ENCODE measurements around the gene ELL.

Gene ELL

DNA sequence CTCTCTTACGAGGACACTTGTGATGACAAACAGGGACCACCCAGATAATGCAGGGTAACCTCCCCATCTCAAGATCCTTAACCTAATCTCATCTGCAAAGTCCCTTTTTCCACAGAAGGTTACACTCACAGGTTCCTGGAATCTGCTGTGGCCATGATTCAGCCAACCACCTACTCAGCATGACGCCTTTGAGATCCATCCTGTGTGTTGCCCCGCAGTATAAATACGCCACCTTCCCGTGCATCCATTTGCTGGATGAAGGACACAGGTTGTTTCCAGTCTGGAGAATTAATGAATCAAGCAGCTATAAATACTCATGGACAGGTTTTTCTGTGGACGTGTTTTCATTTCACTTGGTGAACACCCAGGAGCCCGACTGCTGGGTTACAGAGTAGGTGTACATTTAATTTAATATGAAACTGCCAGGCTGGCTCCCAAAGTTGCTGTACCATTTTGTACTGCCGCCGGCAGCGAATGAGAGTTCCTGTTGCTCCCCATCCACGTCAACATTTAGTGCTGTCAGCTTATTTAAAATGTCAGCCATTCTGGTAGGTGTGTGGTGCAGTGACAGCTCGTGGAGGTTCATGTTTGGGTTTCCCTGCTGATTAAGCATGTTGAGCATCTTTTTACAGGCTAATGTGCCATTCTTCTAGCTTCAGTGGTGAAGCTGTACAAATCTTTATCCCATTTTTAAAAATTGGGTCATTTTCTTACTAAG, 40.2 kb downstream of the ELL start:
- TF ChIP-seq, protein P1, sequence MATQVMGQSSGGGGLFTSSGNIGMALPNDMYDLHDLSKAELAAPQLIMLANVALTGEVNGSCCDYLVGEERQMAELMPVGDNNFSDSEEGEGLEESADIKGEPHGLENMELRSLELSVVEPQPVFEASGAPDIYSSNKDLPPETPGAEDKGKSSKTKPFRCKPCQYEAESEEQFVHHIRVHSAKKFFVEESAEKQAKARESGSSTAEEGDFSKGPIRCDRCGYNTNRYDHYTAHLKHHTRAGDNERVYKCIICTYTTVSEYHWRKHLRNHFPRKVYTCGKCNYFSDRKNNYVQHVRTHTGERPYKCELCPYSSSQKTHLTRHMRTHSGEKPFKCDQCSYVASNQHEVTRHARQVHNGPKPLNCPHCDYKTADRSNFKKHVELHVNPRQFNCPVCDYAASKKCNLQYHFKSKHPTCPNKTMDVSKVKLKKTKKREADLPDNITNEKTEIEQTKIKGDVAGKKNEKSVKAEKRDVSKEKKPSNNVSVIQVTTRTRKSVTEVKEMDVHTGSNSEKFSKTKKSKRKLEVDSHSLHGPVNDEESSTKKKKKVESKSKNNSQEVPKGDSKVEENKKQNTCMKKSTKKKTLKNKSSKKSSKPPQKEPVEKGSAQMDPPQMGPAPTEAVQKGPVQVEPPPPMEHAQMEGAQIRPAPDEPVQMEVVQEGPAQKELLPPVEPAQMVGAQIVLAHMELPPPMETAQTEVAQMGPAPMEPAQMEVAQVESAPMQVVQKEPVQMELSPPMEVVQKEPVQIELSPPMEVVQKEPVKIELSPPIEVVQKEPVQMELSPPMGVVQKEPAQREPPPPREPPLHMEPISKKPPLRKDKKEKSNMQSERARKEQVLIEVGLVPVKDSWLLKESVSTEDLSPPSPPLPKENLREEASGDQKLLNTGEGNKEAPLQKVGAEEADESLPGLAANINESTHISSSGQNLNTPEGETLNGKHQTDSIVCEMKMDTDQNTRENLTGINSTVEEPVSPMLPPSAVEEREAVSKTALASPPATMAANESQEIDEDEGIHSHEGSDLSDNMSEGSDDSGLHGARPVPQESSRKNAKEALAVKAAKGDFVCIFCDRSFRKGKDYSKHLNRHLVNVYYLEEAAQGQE (IDR thresholded peaks at IDR 0.05; ENCODE audit: insufficient replicate concordance, low read depth), result no peak
- H3K4me3 ChIP-seq (replicated peaks; ENCODE audit: insufficient read depth, low read length), result no peak overlapping the region
- DNase-seq (ENCODE audit: low read depth in 1 of 2, low spot score in 1 of 2), result no peak
- H3K27ac ChIP-seq (replicated peaks), result no peak overlapping the region
- no peaks in the 10 kb centered on the region for H3K27me3 ChIP-seq (ENCODE audit: insufficient read depth, poor library complexity, severe bottlenecking)

DNA sequence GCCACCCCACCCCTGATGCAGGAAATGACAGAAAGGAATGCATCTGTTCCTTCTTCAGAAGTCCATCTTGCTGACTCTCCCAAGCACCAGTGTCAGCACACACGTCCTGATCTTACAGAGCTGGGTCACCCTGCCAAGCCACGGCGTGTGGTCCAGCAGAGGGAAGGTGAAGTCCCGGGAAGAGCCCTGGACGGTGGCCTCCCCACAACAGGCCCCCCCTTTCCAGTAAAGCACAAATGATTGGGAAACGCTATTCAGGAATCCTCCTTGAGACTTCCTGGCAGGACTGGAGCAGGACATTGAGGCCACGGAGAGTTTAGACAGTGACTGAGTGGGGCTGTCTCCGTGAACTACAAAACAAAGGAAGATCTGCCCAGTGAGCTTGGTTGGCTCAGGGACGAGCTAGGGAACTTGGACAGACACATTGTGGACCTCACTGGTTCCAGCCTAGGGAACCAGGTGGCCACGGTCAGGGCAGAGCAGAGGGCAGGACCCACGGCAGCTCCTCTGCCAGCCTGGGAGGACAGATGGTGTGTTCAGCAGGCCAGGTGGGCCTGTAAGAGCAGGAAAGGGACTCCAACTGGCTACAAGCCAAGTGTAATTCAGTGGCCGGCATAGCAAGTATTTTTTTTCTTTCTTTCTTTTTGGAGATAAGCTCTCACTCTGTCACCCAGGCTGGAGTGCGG, 41.7 kb downstream of the ELL start:
- peak overlapping the region; percentile 32 for H3K27ac ChIP-seq (replicated peaks)

DNA sequence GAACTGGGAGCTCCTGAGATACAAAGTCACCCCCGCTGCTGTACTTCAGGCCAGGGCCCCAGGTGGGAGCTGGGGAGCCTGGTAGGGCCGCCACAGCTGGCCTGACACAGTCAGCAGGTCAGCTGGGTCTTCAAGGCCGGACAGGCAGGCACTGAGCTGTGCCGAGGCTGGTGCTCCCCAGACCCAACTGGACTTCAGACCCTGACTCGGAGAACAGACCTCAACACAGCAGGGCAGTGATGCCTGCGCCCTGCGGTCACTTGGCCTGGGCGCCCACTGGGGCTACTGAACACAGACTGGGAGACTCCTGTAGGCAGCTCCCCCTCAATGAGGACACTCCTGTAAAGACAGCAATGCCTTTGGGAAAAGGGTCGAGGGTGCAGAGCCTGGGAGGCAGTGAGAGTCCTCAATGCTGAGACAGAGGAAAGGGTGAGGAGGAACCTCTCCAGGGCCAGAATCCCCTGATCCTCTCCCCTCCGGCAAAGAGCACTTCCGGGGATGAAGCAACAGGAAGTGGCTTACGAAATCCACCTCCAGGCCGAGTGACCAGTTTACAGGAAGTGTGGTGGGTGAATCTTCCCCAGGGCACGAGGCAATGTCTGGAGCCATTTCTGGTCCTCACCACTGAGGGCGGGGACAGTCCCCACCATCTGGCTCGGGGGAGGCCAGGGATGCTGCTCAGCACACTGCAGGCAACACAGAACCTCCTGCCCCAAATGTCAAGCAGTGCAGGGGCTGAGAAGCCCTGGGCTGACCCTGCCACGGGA, 43.1 kb downstream of the ELL start:
- Histone ChIP-seq H3K4me3 (replicated peaks; ENCODE audit: insufficient read depth, low read length) (no peak overlapping the region), H3K27ac (replicated peaks) (peak overlapping the region; percentile 66), H3K27me3 (ENCODE audit: insufficient read depth, poor library complexity, severe bottlenecking) (no peaks in the 10 kb centered on the region)
- DNase-seq (ENCODE audit: low read depth in 1 of 2, low spot score in 1 of 2), result peak; percentile 96 to 97
- TF ChIP-seq SPI1 (IDR thresholded peaks at IDR 0.05; ENCODE audit: borderline replicate concordance, low read depth) (peak; percentile 82; the same call in 1 of the 2 replicates), POLR2AphosphoS5 (IDR thresholded peaks at IDR 0.05; ENCODE audit: low read depth) (peak; percentile 91), GABPA (IDR thresholded peaks at IDR 0.05; ENCODE audit: low read depth) (peak; percentile 86)
- TF ChIP-seq, protein P1 (IDR thresholded peaks at IDR 0.05; ENCODE audit: insufficient replicate concordance, low read depth), result no peak
- TF ChIP-seq, protein P2, sequence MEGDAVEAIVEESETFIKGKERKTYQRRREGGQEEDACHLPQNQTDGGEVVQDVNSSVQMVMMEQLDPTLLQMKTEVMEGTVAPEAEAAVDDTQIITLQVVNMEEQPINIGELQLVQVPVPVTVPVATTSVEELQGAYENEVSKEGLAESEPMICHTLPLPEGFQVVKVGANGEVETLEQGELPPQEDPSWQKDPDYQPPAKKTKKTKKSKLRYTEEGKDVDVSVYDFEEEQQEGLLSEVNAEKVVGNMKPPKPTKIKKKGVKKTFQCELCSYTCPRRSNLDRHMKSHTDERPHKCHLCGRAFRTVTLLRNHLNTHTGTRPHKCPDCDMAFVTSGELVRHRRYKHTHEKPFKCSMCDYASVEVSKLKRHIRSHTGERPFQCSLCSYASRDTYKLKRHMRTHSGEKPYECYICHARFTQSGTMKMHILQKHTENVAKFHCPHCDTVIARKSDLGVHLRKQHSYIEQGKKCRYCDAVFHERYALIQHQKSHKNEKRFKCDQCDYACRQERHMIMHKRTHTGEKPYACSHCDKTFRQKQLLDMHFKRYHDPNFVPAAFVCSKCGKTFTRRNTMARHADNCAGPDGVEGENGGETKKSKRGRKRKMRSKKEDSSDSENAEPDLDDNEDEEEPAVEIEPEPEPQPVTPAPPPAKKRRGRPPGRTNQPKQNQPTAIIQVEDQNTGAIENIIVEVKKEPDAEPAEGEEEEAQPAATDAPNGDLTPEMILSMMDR (IDR thresholded peaks at IDR 0.05; ENCODE audit: insufficient read depth, low read length), result no peak

More for the DNA sequence above, 41.7 kb downstream of the ELL start:
- no peaks in the 10 kb centered on the region for H3K27me3 ChIP-seq (ENCODE audit: insufficient read depth, poor library complexity, severe bottlenecking)
- DNase-seq (ENCODE audit: low read depth in 1 of 2, low spot score in 1 of 2), result no peak
- TF ChIP-seq GABPA (IDR thresholded peaks at IDR 0.05; ENCODE audit: low read depth) (no peak), SPI1 (IDR thresholded peaks at IDR 0.05; ENCODE audit: borderline replicate concordance, low read depth) (no peak), POLR2AphosphoS5 (IDR thresholded peaks at IDR 0.05; ENCODE audit: low read depth) (no peak)
- TF ChIP-seq, protein P2 (IDR thresholded peaks at IDR 0.05; ENCODE audit: insufficient read depth, low read length), result no peak
- TF ChIP-seq, protein P1 (IDR thresholded peaks at IDR 0.05; ENCODE audit: insufficient replicate concordance, low read depth), result no peak
- no peak overlapping the region for H3K4me3 ChIP-seq (replicated peaks; ENCODE audit: insufficient read depth, low read length)

All from HL-60 (cell line).